Uterus (tissue), 2 donors: ENCODE measurements around the gene EPB41L3.

Source experiments
- CTCF ChIP-seq, 4 experiments: fragments of 200-600 bp in 2 of 4; fragments of 450-650 bp in 2 of 4; sonication (generic) in 2 of 4; IDR thresholded peaks; one replicate each; pipeline ENCODE4 v1.5.1; 2016 to 2019; ENCODE audit warnings: antibody characterized with exemption in 4 of 4, mild to moderate bottlenecking in 2 of 4, moderate library complexity in 1 of 4
- POLR2A ChIP-seq, 2 donors: fragments of 450-650 bp; IDR thresholded peaks; one replicate each; pipeline ENCODE4 v1.6.1; 2016; ENCODE audit warnings: antibody characterized with exemption in 2 of 2, mild to moderate bottlenecking in 1 of 2, moderate library complexity in 1 of 2

- TF ChIP-seq CTCF (IDR thresholded peaks at IDR 0.05) (no peak), POLR2A (IDR thresholded peaks at IDR 0.05) (no peak)
Observed at GRCh38 chr18:5490753-5491480, 52.9 kb downstream of the EPB41L3 start.
